ENCODE results near the gene VWA5B1.
"Not testable (repeated sequence)": the region's sequence is repeated elsewhere in the genome, so short reads cannot be mapped to it uniquely, and the experiment has no call there.

Gene VWA5B1

DNA sequence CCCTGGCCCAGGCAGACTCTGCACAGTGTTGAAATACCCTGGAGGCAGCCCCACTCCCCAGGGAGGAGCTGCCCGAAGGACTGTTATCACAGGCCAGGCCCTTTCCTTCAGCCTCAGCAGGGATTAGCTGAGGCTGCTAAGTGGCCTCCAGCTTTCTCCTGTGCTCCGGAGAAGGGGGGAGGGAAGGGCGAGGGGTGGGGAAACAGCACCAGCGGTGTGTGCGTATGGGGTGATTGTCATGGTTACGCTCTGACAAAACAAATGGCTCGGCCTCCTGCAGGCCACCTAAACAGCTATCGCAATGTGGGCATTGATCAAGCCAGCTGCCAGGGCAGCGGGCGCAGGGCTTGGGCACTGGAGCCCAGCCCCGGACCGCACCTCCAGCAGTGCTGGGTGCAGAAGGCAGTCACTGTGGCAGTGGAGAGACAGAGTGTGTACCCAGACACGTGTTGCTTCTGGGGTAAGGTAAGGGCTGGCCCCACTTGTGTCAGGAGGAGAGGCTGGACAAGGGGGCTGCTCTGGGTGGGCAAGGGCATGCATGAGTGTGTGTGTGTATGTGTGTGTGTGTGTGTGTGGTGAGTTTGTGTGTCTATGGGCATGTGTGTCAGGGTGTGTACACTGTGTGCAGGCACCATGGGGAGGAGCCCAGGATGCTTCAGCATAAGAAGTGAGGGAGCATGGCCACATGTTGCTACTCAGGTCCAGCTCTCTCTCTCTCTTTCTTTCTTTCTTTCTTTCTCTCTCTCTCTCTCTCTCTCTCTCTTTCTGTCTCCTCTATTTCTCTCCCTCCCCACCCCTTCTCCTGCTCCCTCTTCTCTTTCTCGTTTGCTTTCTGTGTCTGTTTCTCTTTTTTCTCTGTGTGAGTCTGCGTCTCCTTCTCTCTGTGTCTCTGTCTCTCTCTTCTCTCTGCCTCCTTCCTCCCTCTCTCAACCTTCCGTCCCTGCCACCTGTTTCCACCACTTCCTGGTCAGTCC is at the start of gene VWA5B1:
Gene VWA5B1 (plus strand): TSS at position 252 of the 974 bp plus-strand sequence. CDS start 19,727 bp downstream, outside the sequence.
- no peak for DNase-seq (ENCODE audit: low read depth in 1 of 2, low spot score in 1 of 2)

DNA sequence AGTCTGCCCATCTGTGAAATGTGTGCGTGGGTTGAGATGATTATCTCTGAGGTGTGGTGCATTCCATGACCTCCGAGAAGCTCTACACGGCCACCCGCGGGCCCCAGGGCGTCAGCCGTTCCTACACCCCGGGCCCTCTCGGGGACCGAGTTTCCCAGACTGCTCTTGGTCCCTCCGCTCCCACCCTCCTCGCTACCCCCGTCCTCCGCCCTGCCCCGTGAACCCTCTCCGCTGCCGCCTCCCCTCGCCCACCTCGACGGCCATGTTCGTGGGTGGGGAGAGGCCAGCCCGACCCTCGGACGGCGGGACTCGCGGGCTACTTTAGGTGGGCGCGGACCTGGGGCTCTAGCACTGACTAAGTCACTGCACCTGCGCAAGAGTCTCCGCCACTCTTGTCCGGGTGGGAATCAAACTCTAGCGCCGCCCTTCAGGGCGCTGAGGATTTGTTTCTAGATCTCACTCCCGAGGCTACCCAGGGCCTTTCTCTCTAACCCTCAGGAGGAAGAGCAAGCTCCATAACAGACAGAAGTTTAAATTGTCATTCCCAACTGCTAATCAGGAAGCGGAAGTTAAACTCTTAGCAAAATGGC is 47.7 kb upstream of the VWA5B1 start:
- no peak for DNase-seq (ENCODE audit: low read depth in 1 of 2, low spot score in 1 of 2)

DNA sequence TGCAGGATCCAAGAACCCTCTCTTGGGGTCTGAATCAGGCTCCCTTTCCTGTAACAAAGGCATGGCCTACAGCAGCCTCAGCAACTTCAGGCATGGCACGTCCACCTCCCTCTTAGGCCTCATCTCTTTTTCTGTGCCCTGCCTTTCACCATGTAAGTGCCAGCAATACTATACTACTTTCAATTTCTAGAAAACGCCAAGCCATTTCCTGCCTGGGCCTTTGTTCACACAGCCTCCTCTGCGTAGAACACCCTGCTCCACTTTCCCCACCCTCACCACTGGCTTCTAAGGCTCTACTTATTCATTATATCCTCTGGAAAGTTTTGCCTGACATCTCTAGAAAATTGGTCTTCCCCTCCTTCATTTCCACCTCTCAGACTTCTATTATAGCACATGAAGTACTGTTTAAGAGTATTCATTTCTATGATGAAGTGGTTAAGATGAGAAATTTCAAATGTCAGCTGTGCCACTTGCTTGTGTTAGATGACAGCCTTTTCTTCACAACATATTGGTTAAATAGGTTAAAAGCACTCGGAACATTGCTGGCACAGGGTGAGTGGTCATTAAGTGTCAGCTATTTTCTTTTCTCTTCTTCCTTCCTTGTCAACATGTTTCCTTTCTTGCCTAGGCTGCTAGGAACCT is 41.6 kb upstream of the VWA5B1 start:
- no peak for DNase-seq (ENCODE audit: low read depth in 1 of 2, low spot score in 1 of 2)

DNA sequence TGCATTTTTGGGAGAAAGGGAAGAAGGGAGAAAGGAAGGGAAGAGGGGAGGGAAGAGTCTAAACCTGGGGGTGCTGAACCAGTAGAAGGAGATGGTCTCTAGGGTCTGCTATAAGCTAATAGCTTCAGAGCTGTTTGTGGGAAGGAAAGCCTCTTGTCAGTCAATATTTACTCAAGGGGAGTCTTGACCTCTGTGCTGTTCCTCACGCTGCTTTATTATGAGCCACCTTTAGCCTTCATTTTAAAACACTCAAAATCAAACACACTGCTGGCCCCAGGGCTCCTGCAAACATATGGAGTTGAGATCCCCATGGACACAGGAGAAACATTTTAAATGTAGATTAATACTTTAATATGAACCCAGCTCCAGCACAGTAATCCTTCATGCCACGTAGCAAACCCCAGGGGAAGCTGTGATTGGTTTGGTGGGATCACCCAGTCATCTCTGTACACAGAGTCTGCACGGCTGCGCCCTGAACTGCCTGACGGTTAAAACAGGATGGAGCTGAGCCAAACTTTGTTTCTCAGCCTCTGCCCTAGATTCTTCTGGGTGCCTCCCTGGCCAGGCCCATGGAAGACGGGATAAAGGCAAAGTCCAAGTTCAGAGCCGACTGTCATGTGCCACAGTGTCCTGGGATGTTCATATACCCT is 40.2 kb upstream of the VWA5B1 start:
- DNase-seq (ENCODE audit: low read depth in 1 of 2, low spot score in 1 of 2), result no peak

DNA sequence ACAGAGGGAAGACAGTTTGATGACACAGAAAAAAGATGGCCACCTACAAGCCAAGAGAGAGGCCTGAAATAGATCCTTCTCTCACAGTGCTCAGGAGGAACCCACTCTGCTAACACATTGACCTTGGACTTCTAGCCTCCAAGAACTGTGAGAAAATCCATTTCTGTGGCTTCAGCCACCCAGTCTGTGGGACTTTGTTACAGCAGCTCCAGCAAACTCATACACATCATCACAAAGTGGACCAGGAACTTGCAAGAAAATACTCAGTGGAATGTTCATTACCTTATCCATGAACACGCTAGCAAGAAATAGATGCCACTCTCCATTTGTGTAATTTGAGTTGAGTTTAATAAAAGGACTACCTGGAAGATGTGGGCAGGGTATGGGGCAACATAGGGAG is 38.1 kb upstream of the VWA5B1 start:
- DNase-seq (ENCODE audit: low read depth in 1 of 2, low spot score in 1 of 2), result no peak

- no peak for DNase-seq (ENCODE audit: low read depth in 1 of 2, low spot score in 1 of 2)
Measured at GRCh38 chr1:20255666-20256065, 35.0 kb upstream of the VWA5B1 start.

DNA sequence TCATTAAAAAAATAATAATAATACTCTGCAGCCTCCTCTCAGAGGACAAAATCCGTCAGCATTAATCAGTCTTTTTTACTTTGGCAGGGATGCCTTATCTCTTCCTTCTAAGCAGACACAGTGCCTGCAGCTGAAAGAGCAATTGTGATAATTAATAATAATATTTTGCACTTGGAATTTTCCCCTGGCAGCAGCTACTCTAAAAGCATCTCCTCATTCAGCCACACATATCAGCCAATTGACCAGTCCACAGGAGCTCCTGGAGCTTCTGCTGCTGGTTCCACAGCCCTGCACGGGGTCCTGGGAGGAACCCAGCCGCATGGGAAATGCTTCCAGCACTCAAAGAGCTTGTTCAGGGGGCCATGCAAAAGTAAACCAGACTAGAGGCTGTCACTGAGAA is 31.0 kb upstream of the VWA5B1 start:
- no peak for DNase-seq (ENCODE audit: low read depth in 1 of 2, low spot score in 1 of 2)

- DNase-seq (ENCODE audit: low read depth in 1 of 2, low spot score in 1 of 2), result no peak
Measured at GRCh38 chr1:20261095-20261494, 29.6 kb upstream of the VWA5B1 start.

DNA sequence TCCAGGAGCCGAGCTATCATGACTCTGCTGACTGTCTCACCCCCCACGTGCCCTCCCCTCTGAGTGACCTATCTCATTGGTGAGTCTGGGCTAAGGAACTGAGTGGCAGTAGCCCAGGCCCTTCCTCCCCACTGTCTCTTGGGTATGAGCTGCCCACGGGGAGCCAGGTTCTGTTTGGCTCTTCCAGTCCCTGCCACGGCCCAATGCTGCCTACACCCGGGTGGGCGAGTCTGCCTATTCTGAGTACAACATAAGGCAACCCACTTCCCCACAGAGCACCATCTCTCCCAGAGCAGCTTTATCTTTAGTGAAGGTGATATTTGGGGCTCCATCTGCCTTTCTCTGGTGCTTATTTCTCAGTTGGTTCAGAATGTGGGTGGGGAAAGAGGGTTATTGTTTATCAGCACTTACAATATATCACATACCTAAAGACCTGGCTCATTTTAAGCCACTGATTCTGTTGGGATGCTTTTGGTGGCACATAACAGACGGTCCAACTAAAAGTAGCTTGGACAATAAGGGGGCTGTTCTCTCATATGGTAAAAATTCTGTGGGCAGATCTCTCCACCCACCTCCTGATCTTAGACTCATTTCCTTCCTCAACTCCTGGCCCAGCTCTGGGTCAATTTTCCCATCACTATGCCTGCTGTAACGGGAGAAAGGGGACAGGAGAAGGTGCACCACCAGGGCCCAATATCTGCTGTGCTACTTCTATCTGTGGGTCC is 27.7 kb upstream of the VWA5B1 start:
- DNase-seq (ENCODE audit: low read depth in 1 of 2, low spot score in 1 of 2), result no peak

DNA sequence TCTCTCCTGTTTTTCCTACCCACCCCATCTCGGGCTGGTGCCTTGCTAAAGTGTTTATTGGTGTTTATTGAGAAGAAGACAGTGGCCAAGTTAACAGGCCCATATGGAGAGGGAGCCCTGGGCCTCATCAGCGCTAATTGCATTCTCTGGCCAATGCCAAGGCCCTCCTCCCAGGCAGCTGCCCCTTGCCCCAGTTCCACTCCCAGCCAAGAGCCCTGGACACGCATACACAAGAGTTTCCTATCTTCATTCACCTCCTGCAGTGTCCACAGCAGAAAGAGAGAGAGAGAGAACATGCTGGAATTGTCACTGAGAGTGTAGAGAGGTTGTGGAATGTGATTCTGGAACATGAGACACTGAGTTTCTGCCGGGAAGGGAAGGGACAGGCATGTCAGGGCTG is 25.4 kb upstream of the VWA5B1 start:
- DNase-seq (ENCODE audit: low read depth in 1 of 2, low spot score in 1 of 2), result no peak

GRCh38 chr1:20266141-20266540 is 24.5 kb upstream of the VWA5B1 start:
- DNase-seq (ENCODE audit: low read depth in 1 of 2, low spot score in 1 of 2), result no peak

GRCh38 chr1:20266642-20267041 is 24.0 kb upstream of the VWA5B1 start:
- DNase-seq (ENCODE audit: low read depth in 1 of 2, low spot score in 1 of 2), result no peak

- no peak for DNase-seq (ENCODE audit: low read depth in 1 of 2, low spot score in 1 of 2)
Measured at GRCh38 chr1:20271498-20272400, 18.9 kb upstream of the VWA5B1 start.

GRCh38 chr1:20273716-20274115 is 17.0 kb upstream of the VWA5B1 start:
- DNase-seq (ENCODE audit: low read depth in 1 of 2, low spot score in 1 of 2), result not testable (repeated sequence)

DNA sequence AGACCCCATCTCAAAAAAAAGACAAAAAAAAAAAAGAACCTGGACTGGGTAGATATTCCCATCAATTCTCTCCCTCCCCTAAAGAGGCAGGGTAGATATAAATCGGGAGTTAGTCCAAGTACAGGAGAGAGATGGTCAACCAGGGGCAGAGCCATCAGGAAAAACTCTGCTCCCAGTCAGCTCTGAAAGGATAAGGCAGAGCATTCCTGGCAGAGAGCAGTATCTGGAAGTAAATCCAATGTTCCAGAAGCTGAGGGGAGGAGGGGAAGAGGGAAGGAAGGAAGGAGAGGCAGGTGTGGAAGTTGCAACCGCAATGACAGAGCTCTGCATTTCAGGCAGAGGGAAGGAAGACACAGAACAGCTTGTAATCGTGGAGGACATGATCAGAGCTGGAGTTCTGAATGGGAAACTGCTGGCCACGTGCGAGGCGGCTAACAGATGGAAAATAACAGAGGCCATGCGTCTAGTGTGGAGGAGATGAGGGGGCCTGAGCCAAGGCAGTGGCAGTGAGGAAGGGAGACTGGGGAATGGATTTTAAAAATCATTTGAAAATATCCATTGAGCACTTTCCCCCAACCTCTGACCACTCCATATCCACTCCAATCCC is 15.3 kb upstream of the VWA5B1 start:
- DNase-seq (ENCODE audit: low read depth in 1 of 2, low spot score in 1 of 2), result no peak

DNA sequence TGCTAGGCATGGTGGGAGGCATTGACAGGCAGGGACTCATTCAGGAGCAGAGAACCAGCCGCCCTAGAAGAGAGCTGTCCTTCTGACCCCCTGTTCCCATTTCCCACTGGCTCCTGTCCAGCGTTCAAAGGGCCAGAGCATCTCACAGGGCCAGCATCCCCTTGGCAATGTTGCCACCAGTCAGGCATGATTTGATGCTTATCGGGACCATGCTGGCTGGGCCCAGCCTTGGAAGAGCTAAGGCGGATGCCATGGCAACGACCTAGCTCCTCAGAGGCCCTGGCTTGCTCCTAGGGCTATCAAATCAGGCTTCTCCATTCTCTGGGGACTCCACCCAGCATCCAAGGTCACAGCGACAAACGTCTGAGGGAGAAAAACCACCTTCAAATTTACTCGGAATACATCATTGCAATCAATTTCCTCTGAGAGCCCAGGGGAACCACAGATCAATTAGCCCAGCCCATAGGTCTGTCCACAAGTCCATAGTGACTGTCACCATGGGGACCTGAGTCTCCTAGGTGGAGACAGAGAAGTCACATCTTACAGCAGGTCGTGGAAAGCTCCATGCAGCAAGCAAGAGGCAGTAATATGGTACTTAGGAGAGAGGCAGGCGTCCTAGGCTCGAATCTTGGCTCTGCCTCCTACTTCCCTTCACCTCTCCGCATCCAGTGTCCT is 14.1 kb upstream of the VWA5B1 start:
- no peak for DNase-seq (ENCODE audit: low read depth in 1 of 2, low spot score in 1 of 2)

DNA sequence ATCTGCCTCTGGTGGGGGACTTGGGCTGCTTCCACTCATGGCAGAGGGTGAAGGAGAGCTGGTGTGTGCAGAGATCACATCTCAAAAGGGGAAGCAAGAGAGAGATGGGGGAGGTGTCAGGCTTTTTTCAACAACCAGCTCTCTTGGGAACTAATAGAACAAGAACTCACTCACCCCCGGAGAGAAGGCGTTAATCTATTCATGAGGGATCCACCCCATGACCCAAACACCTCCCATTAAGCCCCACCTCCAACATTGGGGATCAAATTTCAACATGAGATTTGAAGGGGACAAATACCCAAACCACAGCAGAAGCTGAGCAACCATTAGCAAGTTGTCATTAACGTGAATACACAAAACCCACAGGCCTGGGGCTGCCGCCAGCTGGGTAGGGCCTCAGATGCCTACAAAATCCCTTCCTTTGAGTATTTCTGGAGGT is 12.0 kb upstream of the VWA5B1 start:
- no peak for DNase-seq (ENCODE audit: low read depth in 1 of 2, low spot score in 1 of 2)

- DNase-seq (ENCODE audit: low read depth in 1 of 2, low spot score in 1 of 2), result no peak
Measured at GRCh38 chr1:20279509-20279908, 11.2 kb upstream of the VWA5B1 start.

- DNase-seq (ENCODE audit: low read depth in 1 of 2, low spot score in 1 of 2), result no peak
Measured at GRCh38 chr1:20280341-20280740, 10.3 kb upstream of the VWA5B1 start.
